IPS-NIHi7 (cell line): ENCODE results near the gene LHX1.

ENCODE experiments used
- DNase-seq: peaks from one replicate; pipeline ENCODE4 v3.0.0; 2012; ENCODE audit warnings: mixed read lengths; ENCODE audit errors: extremely low spot score

LHX1 gene

DNA sequence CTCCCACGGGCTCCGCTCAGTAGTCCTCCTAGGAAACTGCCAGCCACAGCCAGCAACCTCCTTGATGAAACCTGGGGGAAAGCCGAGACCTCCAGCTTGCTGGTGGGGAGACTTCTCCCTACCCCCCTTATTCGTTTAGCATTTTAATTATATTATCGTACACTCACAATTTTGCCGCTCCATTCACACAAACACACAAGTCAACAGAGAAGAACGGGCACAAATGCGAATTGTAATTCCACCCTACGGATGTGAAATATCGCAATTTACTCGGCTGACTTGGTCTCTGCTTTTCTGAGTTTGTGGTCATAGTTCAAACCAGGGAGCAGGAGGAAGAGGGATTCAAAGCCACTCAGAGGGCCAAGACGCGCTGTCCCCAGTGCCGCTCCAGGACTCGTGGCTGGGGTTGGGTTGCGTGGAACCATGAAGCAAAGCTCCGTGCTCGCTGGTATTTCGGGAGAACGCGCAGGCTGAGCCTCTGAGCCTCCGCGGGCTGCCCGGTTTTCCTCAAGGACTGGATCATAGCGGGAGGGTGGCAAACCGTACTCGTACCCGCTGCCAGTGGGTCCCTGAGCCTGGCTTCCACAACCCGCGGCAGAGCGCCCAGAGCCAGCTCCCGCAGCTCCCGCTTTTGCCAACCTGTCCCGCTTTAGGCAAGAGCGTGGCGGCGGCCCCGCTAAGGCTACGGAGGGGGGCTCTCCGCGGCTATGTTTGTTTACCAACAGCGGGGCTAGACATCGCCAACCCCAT, 2.0 kb downstream of the LHX1 start:
- DNase-seq = no peak

DNA sequence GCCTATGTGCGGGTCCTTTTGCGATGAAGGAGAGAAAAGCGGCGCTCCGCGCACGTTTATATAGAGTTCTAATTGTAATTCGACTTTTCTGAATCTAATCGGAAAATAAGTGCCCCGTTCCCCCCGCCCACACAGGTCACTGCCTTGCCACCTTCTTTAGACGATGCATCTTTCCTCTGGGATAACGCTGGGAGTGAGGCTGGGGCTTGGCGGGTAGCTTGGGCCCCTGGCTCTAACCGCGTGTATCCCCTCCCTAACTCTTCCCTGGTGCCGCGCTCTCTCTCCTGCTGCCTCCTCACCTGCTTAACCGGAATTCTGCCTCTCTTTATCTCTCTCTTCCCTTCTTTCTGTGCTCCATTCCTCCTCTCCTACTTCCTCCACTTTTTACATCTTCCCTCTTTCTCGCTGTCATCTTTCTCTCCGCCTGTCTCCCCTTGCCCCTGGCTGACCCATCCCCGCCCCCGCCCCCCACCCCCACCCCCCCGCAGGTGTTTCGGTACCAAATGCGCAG, 2.6 kb downstream of the LHX1 start:
- DNase-seq = no peak

DNA sequence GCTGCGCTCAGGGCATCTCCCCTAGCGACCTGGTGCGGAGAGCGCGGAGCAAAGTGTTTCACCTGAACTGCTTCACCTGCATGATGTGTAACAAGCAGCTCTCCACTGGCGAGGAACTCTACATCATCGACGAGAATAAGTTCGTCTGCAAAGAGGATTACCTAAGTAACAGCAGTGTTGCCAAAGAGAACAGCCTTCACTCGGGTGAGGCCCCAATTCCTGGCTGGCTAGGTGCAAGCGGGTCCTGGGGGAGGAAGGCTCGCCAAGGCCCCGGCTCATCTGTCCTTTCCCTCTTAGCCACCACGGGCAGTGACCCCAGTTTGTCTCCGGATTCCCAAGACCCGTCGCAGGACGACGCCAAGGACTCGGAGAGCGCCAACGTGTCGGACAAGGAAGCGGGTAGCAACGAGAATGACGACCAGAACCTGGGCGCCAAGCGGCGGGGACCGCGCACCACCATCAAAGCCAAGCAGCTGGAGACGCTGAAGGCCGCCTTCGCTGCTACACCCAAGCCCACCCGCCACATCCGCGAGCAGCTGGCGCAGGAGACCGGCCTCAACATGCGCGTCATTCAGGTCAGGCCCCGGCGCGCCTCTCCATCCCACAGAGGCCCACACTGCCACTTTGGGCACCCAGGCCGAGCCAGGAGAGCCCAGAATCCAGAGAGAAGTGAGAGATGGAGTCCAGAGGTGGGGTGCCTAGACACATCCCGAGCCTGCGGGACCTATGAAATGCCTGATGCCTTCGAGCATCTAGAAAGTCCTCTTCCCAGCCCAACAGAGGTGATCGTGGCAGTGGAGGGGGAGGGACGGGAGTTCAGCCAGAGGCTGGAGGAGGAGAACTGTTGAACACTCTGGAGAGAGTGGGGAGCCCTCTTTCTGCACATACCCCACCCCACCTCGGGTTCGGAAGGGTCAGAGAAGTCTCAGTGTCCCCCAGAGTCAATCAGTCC, 3.3 kb downstream of the LHX1 start:
- DNase-seq = no peak

DNA sequence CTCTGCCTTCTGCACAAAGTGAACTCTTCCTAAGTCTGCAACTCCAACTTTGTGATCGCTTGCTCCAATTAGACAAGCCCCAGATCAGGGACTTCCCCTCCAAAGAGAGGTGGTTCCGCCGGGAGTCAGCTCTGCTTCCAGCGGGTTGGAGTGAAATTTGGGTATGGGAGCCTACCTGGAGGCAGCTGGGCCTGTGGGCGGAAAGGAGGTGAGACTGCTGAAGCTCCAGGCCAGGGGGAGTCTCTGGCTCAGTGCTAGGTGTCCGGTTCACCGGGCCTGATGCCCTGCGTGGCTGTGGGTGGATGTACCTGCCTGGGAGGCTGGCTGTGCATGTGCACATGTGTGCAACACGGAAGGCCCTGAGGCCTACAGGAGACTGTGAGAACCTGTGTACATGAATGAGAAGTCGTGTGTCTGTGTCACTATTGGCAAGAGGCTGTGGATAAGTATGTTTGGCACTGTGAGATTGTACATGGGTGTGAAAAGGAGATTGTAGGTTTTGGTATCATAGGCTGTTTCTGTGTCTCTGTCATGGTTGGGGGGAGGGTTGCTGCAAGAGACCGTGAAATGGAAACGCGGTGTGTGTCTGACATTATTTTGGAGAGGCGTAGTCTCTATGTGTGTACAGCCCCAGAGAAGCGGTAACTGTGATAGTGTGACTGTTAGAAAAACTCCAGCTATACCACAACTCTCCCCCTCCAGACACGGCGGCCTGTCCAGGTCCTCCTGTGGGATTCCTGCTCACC, 4.2 kb downstream of the LHX1 start:
- DNase-seq = no peak

DNA sequence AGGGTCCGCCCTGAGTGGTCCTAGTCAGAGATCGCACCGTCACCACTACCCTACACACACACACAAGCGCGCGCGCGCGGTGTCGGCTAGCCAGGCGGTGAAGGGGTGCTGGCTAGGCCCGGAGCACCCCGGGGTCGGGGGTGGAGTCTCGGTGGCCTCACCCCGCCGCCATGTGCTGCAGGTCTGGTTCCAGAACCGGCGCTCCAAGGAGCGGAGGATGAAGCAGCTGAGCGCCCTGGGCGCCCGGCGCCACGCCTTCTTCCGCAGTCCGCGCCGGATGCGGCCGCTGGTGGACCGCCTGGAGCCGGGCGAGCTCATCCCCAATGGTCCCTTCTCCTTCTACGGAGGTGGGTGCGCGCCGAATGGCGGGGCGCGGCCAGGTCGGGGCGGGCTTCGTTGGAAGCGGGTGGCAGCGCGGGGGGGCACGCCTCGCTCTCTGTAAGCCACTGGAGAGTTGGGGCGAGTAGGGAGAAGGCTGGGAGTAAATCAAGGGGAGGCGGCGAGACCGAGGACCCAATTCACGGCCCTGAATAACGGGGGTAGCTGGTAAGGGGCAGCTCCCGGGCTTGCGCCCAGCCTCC, 4.8 kb downstream of the LHX1 start:
- no peak for DNase-seq

DNA sequence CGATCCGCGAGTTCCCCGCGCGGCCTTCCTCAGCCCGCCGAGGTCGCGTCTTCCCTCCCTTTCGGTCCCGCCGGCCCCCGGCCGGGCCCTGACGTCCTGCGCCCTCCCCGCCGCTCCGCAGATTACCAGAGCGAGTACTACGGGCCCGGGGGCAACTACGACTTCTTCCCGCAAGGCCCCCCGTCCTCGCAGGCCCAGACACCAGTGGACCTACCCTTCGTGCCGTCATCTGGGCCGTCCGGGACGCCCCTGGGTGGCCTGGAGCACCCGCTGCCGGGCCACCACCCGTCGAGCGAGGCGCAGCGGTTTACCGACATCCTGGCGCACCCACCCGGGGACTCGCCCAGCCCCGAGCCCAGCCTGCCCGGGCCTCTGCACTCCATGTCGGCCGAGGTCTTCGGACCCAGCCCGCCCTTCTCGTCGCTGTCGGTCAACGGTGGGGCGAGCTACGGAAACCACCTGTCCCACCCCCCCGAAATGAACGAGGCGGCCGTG, 5.4 kb downstream of the LHX1 start:
- DNase-seq = no peak

DNA sequence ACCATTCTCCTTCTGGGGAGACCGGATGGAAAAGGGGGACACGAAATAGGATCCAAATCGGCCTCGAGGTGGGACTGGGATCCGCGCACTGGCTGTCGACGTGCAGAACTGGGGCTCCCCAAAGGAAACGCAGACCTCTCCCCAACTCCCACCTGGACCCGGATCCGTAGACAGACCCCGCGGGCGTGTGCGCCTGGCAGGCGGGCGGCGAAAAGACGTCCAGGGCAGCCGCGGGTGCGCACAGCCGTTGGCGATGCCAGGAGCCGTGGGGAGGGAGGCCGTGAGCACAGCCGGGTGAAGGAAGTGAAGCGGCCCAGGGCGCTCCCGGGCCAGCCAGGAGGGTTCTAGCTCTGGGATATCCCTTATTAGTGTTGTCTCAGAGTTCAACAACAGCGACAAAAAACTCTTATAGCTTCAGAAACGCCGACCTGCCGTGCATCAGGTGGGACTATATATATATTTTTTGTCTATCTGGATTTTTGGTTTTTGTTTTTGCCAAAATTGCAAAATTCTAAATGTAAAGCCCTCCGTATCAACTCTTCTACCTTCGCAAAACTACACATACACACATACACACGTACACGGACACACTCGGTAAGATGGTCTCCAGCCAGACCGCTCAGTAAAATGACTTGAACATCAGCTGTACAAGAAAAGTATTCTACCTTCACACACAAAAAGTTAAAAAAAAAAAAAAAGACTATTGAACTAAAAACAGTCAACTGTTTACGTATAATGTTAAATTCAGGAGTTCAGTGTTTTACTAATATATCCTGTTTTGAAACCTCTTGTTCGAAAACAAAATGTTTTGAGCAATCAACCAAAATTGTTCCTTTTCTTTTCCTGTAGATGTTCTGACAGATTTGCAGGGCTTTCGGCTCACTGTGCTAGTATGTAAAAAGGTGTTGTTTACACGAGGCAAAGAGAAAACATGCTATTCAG, 6.2 kb downstream of the LHX1 start:
- no peak for DNase-seq

DNA sequence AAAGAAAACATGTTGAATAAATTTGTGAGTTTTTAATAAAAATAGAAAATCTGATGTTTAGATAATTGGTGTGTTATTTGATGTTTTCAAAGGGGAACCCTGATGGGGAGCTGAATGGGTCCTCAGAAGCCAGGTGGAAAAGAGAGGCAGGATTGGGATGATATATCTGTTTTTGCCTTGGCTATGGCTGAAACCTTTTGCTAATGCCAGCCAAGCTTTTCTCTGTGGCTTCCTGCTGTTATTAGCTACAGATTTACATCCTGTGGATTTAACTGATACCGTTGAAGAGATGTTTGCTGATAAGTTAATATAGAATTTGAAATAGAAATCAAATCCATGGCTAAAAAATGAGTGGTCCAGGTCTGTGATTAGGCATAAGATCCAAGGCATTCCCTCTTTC, 7.3 kb downstream of the LHX1 start:
- DNase-seq = no peak

DNA sequence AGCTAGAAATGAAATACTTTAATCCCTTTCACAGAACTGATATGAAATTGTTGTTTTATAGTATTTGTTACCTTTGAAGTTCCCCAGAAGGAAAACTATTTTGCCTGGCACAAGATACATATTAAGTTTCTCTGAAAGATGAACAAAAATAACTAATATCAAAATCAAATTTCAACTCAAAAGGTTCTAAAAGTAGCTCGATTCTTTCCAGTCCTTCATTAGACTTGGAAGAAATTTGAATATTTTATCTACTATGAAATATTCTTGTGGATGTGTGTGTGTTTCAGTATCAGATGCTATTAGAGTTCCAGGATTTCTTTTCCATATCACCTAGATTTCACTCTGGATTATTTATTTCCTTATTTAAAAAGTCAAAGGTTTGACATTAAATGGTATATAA, 7.9 kb downstream of the LHX1 start:
- no peak for DNase-seq

DNA sequence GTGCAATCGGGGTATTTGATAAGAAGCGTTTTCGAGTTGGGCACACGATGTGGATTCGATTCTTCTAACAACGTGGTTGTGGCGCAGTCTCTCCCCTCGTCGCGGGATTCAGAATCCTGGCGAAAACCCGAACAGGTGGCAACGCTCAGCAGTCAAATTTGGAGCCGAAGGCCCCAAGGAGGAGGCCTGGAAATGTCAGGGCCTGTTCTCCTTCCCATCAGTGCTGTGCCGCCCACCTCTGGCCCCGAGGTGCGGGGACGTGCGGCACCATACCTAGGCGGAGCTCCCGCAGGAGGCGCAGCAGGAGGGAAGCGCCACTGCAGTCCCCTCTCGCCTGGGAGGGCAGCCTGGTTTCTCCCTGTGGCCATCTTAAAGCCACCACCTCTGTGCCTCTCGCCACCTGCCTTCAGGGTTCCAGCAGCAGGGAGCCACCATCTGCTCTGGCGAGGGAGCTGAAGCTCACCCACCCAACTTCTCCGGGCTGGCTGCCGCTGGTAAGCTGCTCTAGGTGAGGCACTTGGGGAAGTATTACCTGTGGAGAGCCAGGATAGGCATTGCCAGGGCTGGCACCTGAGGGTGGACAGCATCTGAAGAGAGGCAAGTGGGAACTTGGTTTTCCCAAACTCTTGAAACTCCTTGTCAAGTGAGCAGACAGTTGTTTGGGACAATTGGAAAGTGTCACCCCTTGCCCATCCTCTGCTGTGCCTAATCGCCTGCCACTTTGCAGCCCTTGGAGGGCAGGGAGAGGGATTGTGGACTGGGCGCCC, 8.9 kb downstream of the LHX1 start:
- no peak for DNase-seq

DNA sequence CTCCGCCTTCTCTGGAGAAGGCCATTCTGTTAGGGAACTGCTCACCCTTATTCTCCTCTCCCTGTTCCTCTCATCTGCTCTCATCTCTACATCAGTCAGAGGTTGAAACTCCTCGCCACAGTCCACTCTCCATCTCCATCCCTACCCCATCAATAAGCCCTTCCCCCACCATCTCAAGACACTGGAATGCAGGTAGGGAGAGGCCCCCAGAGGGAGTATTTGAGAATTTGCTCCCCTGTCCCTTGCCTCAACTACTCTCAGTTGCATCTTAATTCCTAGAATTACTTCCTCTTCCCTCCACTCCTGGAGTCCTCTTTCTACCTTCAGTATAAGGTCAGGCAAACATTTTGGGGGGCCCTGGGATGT, 9.4 kb downstream of the LHX1 start:
- no peak for DNase-seq

DNA sequence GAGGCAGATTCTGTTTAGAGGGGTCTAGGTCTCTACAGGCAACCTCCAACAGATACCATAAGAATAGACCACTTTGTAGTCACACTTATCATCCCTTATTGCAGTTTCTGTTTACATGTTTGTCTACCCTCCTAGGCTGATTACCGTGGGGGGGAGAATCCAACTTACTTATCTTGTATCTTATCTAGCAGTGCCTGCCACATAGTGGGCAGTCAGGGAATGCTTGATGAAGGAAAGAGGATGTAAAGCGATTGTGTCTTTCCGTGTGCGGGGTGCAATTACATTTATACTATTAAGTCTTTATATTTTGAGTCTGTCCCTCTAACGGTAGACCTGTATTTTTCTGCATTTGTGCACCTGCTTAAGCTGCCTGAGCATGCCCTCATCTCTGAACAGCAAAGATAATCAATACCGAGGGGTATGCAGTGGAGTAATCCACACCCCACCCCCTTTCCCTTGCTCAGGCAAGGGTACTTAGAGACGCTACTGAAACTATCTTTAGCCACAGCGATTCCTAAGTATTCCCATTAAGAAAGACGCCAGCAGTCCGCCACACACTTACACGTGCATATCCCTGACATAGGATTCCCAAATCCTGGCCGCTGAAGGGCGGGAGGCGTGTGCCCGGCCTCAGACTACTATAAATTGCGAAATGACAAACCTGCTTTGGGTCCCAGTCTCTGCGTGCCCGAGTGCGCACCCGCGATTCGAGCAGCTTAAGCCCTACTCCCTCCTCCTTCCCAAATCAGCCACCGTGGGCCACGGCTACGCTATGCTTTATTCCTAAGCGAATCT, 10.8 kb downstream of the LHX1 start:
- no peak for DNase-seq

DNA sequence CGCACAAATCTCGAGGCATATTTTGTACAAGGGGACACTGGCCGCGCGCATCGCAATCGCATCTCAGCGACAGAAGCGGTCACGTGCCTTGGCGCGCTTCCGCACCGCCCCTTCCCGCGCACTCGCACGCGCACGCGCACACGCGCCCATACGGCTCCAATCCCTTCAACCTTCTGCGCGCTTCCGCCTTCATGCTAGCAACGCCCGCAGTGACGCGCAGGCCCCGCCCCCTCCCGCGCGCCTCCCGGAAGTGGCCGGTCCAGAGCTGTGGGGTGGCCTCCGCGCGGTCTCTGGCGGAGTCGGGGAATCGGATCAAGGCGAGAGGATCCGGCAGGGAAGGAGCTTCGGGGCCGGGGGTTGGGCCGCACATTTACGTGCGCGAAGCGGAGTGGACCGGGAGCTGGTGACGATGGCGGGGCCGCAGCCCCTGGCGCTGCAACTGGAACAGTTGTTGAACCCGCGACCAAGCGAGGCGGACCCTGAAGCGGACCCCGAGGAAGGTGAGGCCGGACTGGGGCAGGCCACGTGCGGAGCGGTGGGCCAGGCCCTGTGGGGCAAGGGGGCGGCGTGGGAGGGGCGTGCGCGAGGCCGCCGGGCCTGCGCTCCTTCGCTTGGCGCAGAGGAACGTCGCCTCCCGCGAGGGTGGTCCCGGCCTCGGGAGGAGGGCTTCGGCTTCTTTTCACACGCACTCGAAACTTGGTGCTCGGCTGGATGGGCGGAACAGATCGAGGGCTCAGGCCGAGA, 11.6 kb downstream of the LHX1 start, which contains the start of gene AATF:
Gene AATF (plus strand): TSS at position 238 of the 744 bp plus-strand sequence. CDS start 172 bp downstream, at position 410.
- peak; percentile 97 for DNase-seq

DNA sequence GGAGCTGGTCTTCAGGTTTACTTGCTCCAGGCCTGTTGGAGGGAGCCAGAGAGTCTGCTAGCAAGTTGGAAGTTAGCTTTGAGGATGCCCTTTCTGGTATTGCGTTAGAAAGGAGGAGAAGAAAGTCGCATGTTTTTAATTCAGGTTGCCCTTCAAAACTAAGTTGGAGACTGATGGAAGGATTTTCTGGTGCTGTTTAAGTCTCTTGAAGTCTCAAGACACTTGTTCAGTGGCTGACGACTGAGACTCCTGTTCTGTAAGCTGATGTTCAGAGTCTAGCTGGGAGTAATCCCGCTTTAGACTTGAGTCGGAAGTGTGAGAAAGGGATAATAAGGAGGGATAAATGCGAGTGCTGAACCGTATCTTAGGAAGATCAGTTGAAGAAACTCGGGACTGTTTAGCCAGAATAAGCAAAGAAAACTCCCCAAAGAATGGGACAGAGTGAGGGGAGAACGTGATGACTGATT, 12.2 kb downstream of the LHX1 start:
- no peak for DNase-seq

DNA sequence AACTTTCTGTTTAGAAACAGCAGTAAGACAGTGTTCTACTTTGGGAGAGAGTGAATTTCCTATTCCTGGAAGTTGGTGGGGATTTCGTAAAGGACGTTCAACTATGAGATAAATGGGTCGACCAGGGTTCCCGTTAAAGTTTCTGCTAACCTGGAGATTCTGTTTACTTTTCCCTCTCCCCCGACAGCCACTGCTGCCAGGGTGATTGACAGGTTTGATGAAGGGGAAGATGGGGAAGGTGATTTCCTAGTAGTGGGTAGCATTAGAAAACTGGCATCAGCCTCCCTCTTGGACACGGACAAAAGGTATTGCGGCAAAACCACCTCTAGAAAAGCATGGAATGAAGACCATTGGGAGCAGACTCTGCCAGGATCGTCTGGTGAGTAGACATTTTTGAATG, 12.8 kb downstream of the LHX1 start:
- no peak for DNase-seq

DNA sequence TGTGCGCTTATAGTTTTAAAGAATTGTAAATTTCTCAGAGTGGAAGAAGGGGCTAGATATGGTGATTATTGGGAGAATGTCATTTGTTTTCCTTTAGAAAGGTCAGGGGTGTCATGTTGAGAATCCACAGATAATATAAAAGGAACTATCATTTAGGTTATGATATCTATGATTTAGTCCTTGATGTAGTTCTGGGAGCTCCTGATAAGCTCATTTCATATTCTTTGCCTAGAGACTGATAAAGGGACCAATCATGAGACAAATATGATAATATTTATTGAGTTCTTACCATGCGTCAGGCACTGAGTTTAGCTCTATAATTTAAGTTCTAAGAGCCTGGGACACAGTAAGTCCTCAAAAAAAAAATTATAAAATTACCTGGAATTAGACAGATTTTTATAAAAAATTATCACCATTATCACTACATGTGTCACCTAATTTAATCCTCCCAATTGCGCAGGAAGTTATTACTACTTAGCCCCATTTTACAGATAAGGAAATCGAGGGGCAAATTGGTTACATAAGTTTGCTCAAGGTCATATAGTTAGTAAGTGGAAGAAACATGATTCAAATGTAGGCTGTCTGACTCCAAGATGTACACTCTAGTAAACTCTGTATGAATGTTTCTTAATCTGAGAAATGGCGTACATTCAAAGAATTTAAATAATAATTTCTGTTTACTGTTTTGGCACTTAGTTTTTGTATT, 14.0 kb downstream of the LHX1 start:
- no peak for DNase-seq

DNA sequence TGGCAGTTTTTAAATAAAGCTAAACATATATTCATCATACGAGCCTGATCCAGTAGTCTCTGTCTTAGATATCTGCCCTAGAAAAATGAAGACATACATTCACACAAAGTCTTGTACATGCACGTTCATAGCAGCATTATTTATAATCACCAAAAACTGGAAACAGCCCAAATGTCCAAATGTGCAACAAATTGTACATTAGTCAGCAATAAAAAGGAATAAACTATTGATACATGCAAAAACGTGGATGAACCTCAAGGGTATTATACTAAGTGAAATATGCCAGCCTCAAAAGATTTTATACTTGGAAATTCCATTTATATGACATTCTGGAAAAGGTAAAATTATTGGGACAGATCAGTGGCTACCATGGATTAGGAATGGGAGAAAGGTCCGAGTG, 34.2 kb downstream of the LHX1 start:
- DNase-seq = no peak
